SK-N-SH treated with all-trans-retinoic acid at 6 μM for 48 hours (cell line): ENCODE results near the gene KRTAP4-8.
"Not testable (repeated sequence)": the region's sequence is repeated elsewhere in the genome, so short reads cannot be mapped to it uniquely, and the experiment has no call there.

Experiments used
- ARNTL ChIP-seq: fragments of 450-650 bp; formaldehyde crosslinking; IDR thresholded peaks from 2 replicates; pipeline ENCODE4 v1.5.0; 2020; ENCODE audit warnings: low read depth, mild to moderate bottlenecking, moderate library complexity, borderline replicate concordance
- CREB5 ChIP-seq: fragments of 250-450 bp; sonication (Bioruptor Pico); IDR thresholded peaks from 2 replicates; pipeline ENCODE4 v1.5.1; 2020; ENCODE audit warnings: low read depth, mild to moderate bottlenecking, moderate library complexity
- CSDC2 ChIP-seq: fragments of 250-450 bp; sonication (Bioruptor Pico); IDR thresholded peaks from 2 replicates; pipeline ENCODE4 v1.5.0; 2020; ENCODE audit warnings: mild to moderate bottlenecking, moderate library complexity
- ESRRG ChIP-seq: fragments of 250-450 bp; sonication (Bioruptor Pico); IDR thresholded peaks from 2 replicates; pipeline ENCODE4 v1.6.1; 2021; ENCODE audit warnings: mild to moderate bottlenecking
- ISL1 ChIP-seq: fragments of 250-450 bp; sonication (Bioruptor Pico); IDR thresholded peaks from 2 replicates; pipeline ENCODE4 v2.1.2; 2022; ENCODE audit warnings: mild to moderate bottlenecking, moderate library complexity
- PPARA ChIP-seq: fragments of 250-450 bp; sonication (Bioruptor Pico); IDR thresholded peaks from 2 replicates; pipeline ENCODE4 v1.5.0; 2020; ENCODE audit warnings: mild to moderate bottlenecking, borderline replicate concordance
- RARB ChIP-seq: fragments of 250-450 bp; sonication (Bioruptor Pico); IDR thresholded peaks from 2 replicates; pipeline ENCODE4 v1.8.0; 2021; ENCODE audit warnings: mild to moderate bottlenecking, moderate library complexity
- SNAI2 ChIP-seq: fragments of 250-450 bp; sonication (Bioruptor Pico); IDR thresholded peaks from 2 replicates; pipeline ENCODE4 v1.5.0; 2020; ENCODE audit warnings: mild to moderate bottlenecking, moderate library complexity
- TOX ChIP-seq: fragments of 250-450 bp; sonication (Bioruptor Pico); IDR thresholded peaks from 2 replicates; pipeline ENCODE4 v1.8.0; 2021; ENCODE audit warnings: mild to moderate bottlenecking, moderate library complexity, borderline replicate concordance
- ZFP3 ChIP-seq: fragments of 250-450 bp; sonication (Bioruptor Pico); IDR thresholded peaks from 2 replicates; pipeline ENCODE4 v1.5.0; 2020; ENCODE audit warnings: mild to moderate bottlenecking, moderate library complexity
- ZFP30 ChIP-seq: fragments of 450-650 bp; formaldehyde crosslinking; IDR thresholded peaks from 2 replicates; pipeline ENCODE4 v1.5.0; 2022; ENCODE audit warnings: mild to moderate bottlenecking, moderate library complexity
- ZNF565 ChIP-seq: fragments of 450-650 bp; formaldehyde crosslinking; conservative IDR thresholded peaks from 2 replicates; pipeline ENCODE4 v1.5.0; 2020; ENCODE audit warnings: low read depth, mild to moderate bottlenecking, moderate library complexity

DNA sequence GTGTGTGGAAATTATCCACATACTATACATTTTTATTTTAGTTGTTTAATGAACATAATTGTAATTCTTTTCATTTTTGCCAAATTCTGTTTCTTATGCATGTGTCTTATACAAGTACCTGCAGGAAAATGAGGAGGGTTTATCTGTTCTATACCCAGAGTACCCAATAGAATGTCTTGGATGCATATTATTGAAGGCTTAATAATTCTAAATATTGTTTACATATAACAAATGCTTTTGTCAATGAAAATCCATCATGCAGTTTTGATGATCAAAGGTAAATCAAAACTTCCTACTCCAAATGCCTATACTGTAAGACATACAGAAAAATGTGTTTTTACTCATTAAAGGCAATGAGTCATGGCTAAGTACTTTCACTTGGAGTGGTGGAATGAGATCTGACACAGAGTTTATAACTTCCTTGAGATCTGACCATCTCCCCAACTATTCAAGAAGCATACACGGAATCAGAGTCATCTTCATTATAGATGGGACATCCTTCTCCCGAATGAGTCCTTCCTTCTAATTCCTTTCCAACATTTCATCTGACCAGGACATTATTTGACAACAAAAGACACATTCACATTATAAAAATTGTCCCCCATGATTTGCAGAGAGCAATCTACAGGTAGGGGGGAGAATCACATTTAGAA is 6.6 kb upstream of the KRTAP4-8 start:
- not testable (repeated sequence) for TF ChIP-seq ESRRG; CSDC2 (CRISPR knock-in tag); TOX; ISL1 (CRISPR knock-in tag); ZNF565 (CRISPR knock-in tag); CREB5 (CRISPR knock-in tag); PPARA (CRISPR knock-in tag); ZFP3 (CRISPR knock-in tag); SNAI2 (CRISPR knock-in tag); ZFP30 (CRISPR knock-in tag); RARB (CRISPR knock-in tag); ARNTL (CRISPR knock-in tag)
